Activated CD8-positive, alpha-beta T cell treated with anti-CD3 and anti-CD28 coated beads for 36 hours (primary cell): ENCODE results near the gene CAPNS2. TPM values are rescaled to one million over a fixed set of nuclear protein-coding genes. Genes with fewer than 3 reads are reported as not detected.

ENCODE experiments used
- ATAC-seq: fragments of 200-7000 bp; cut with Tn5 transposase; one replicate; pipeline ENCODE4 v1.10.0; 2021; ENCODE audit warnings: mild to moderate bottlenecking, moderate library complexity
- CTCF ChIA-PET: fragments of 350-600 bp; sonication (Branson Sonifier 250); formaldehyde crosslinking; loops from one replicate; lab custom pipeline; 2021; ENCODE audit warnings: antibody characterized with exemption; lab: Charles Lee
- POLR2A ChIA-PET: fragments of 350-600 bp; sonication (Branson Sonifier 250); formaldehyde crosslinking; loops from one replicate; lab custom pipeline; 2021; ENCODE audit warnings: antibody characterized with exemption; lab: Charles Lee
- DNase-seq: peaks from one replicate; pipeline ENCODE4 v3.0.0-alpha.2; 2020
- H3K27ac Mint-ChIP-seq: one replicate; pipeline ENCODE4 v1.8.0; 2021; ENCODE audit warnings: mild to moderate bottlenecking, mixed read lengths
- H3K27me3 Mint-ChIP-seq: one replicate; pipeline ENCODE4 v1.8.0; 2021; ENCODE audit warnings: mixed read lengths
- H3K36me3 Mint-ChIP-seq: one replicate; pipeline ENCODE4 v1.8.0; 2021; ENCODE audit warnings: low read depth, mixed read lengths
- H3K4me1 Mint-ChIP-seq: one replicate; pipeline ENCODE4 v1.8.0; 2021; ENCODE audit warnings: low read depth, mixed read lengths
- H3K4me3 Mint-ChIP-seq: one replicate; pipeline ENCODE4 v1.8.0; 2021; ENCODE audit warnings: mild to moderate bottlenecking, moderate library complexity, mixed read lengths
- H3K9me3 Mint-ChIP-seq: one replicate; pipeline ENCODE4 v1.8.0; 2021; ENCODE audit warnings: mixed read lengths
- intact Hi-C: fragments of 100-400 bp; cut with micrococcal nuclease; formaldehyde crosslinking; loops from one replicate; pipeline ENCODE4 v1.10.0; 2022
- total RNA-seq, 2 experiments: library from RNA; stranded (reverse); gene quantifications; one replicate each; pipeline ENCODE4 v1.2.3, GENCODE V29; 2021
- TF ChIP-seq, protein P1 (sequence below): fragments of 200-600 bp; IDR thresholded peaks from one replicate; pipeline ENCODE4 v1.8.0; 2022; ENCODE audit warnings: antibody characterized with exemption, mild to moderate bottlenecking

The CAPNS2 gene
- total RNA-seq, 2 experiments from 2014 or later, result not detected

DNA sequence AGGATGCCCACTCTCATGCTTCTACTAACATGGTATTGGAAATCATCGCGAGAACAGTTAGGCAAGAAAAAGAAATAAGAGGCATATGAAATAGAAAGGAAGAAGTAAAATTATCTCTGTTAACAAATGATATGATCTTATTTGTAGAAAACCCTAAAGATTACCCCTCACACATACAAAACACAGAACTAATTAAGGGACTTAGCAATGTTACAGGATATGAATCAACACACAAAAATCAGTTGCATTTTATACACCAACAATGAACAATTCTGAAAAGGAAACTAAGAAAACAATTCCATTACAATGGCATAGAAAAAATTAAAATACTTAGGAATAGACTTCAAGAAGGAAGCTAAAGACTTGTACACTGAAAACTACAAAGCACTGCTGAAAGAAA lies 2.7 kb upstream of the CAPNS2 start:
- H3K36me3 Mint-ChIP-seq, result no peaks in the 10 kb centered on the region
- H3K27me3 Mint-ChIP-seq, result peaks cover 5% of the 10 kb centered on the region
- POLR2A ChIA-PET, result interaction anchor here (0.7 kb wide), 1 partner anchor 246 kb away, joined by 3 read pairs; no protein-coding TSS in a partner anchor
- DNase-seq (no peak), ATAC-seq (no peak)
- H3K4me3 Mint-ChIP-seq, result no peak overlapping the region
- no peaks in the 10 kb centered on the region for H3K9me3 Mint-ChIP-seq
- TF ChIP-seq, protein P1, sequence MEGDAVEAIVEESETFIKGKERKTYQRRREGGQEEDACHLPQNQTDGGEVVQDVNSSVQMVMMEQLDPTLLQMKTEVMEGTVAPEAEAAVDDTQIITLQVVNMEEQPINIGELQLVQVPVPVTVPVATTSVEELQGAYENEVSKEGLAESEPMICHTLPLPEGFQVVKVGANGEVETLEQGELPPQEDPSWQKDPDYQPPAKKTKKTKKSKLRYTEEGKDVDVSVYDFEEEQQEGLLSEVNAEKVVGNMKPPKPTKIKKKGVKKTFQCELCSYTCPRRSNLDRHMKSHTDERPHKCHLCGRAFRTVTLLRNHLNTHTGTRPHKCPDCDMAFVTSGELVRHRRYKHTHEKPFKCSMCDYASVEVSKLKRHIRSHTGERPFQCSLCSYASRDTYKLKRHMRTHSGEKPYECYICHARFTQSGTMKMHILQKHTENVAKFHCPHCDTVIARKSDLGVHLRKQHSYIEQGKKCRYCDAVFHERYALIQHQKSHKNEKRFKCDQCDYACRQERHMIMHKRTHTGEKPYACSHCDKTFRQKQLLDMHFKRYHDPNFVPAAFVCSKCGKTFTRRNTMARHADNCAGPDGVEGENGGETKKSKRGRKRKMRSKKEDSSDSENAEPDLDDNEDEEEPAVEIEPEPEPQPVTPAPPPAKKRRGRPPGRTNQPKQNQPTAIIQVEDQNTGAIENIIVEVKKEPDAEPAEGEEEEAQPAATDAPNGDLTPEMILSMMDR, result no peak
- CTCF ChIA-PET, result interaction anchor here (1.7 kb wide), 1 partner anchor 99 kb away, joined by 4 read pairs; no protein-coding TSS in a partner anchor
- no peak overlapping the region for H3K27ac Mint-ChIP-seq
- intact Hi-C loops, result no loop called here
- H3K4me1 Mint-ChIP-seq, result no peaks in the 10 kb centered on the region

GRCh38 chr16:55565086-55565485 lies 1.4 kb upstream of the CAPNS2 start:
- TF ChIP-seq, protein P1, result no peak
- Mint-ChIP-seq H3K4me3 (no peak overlapping the region), H3K36me3 (no peaks in the 10 kb centered on the region), H3K9me3 (no peaks in the 10 kb centered on the region), H3K4me1 (no peaks in the 10 kb centered on the region), H3K27ac (no peak overlapping the region), H3K27me3 (peaks cover 5% of the 10 kb centered on the region)
- CTCF ChIA-PET, result no interaction called here
- POLR2A ChIA-PET, result no interaction called here
- intact Hi-C loops, result no loop called here
- DNase-seq (no peak), ATAC-seq (no peak)

- ATAC-seq (no peak), DNase-seq (no peak)
- Mint-ChIP-seq H3K4me1 (no peaks in the 10 kb centered on the region), H3K4me3 (no peak overlapping the region), H3K9me3 (no peaks in the 10 kb centered on the region), H3K36me3 (no peaks in the 10 kb centered on the region), H3K27ac (no peak overlapping the region), H3K27me3 (peaks cover 5% of the 10 kb centered on the region)
- POLR2A ChIA-PET, result no interaction called here
- intact Hi-C loops, result no loop called here
- CTCF ChIA-PET, result interaction anchor here (1.5 kb wide), 1 partner anchor 102 kb away, joined by 6 read pairs; no protein-coding TSS in a partner anchor
- TF ChIP-seq, protein P1, result no peak
These were observed 898 bp downstream of the CAPNS2 start for GRCh38 chr16:55567382-55567781.

- Mint-ChIP-seq H3K27me3 (peaks cover 5% of the 10 kb centered on the region), H3K9me3 (no peaks in the 10 kb centered on the region), H3K27ac (no peak overlapping the region), H3K36me3 (no peaks in the 10 kb centered on the region), H3K4me1 (no peaks in the 10 kb centered on the region), H3K4me3 (no peak overlapping the region)
- ChIA-PET CTCF (interaction anchor here (1.5 kb wide), 1 partner anchor 103 kb away, joined by 6 read pairs; no protein-coding TSS in a partner anchor), POLR2A (no interaction called here)
- intact Hi-C loops, result no loop called here
- no peak for ATAC-seq
- DNase-seq, result no peak
- TF ChIP-seq, protein P1, result no peak
These were observed 1.7 kb downstream of the CAPNS2 start for GRCh38 chr16:55568207-55568606.

DNA sequence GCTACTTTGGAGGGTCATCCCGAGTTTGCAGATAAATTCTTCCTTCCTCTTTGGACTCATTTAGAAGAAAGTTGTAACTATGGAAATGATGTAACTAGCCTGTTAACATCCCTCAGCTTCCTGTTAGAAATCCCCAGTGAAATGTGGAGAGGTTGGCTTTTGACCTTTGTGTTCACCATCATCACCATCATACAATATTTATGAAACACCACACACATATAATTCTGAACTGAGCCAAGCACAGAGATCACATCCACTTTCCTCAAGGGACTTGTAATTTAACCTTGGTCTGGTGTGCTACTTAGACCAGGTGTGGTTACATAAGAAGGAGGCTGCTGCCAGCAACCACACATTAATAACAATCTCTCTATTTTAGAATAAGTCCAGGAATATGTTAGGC lies 2.5 kb downstream of the CAPNS2 start:
- H3K36me3 Mint-ChIP-seq, result no peaks in the 10 kb centered on the region
- H3K4me1 Mint-ChIP-seq, result no peaks in the 10 kb centered on the region
- no peak overlapping the region for H3K4me3 Mint-ChIP-seq
- ChIA-PET CTCF (no interaction called here), POLR2A (no interaction called here)
- no peaks in the 10 kb centered on the region for H3K9me3 Mint-ChIP-seq
- TF ChIP-seq, protein P1, result no peak
- intact Hi-C loops, result no loop called here
- ATAC-seq, result no peak
- H3K27ac Mint-ChIP-seq, result no peak overlapping the region
- H3K27me3 Mint-ChIP-seq, result peaks cover 1% of the 10 kb centered on the region
- no peak for DNase-seq
